AG09319 (cell line): Measurements from ENCODE around the gene RNASE7.

Experiments
- DNase-seq: peaks from one replicate; pipeline ENCODE4 v3.0.0-alpha.2; 2010; ENCODE audit warnings: low read depth; ENCODE audit errors: extremely low read depth
- CTCF ChIP-seq: IDR thresholded peaks from 2 replicates; pipeline ENCODE4 v1.5.1; 2011; ENCODE audit warnings: low read depth, mild to moderate bottlenecking, inconsistent platforms, low read length, moderate library complexity

The RNASE7 gene

GRCh38 chr14:21023817-21024584, 18.2 kb upstream of the RNASE7 start:
- TF ChIP-seq CTCF, result no peak
- DNase-seq, result no peak

GRCh38 chr14:21024585-21025370, 17.4 kb upstream of the RNASE7 start, which contains the start of gene NDRG2:
NDRG2 (minus strand) TSS chr14:21025061; CDS start chr14:21023315, 1,746 bp downstream.
- DNase-seq, result no peak
- TF ChIP-seq CTCF, result no peak

- no peak for DNase-seq
- TF ChIP-seq CTCF, result no peak
Observed at GRCh38 chr14:21025371-21026273, 16.5 kb upstream of the RNASE7 start.

GRCh38 chr14:21026274-21026987, 15.7 kb upstream of the RNASE7 start:
- no peak for DNase-seq
- TF ChIP-seq CTCF, result no peak

GRCh38 chr14:21026988-21027315, 15.2 kb upstream of the RNASE7 start:
- TF ChIP-seq CTCF, result no peak
- DNase-seq, result no peak

- DNase-seq, result no peak
Observed at GRCh38 chr14:21029917-21030316, 12.2 kb upstream of the RNASE7 start, which contains the start of gene TPPP2. TPPP2 (plus strand) TSS chr14:21030217; CDS start chr14:21030582, 365 bp downstream.

More at GRCh38 chr14:21029917-21030316, 12.2 kb upstream of the RNASE7 start, which contains the start of gene TPPP2:
- TF ChIP-seq CTCF, result no peak
